ENCODE results near the gene IST1. TPM values are rescaled to one million over a fixed set of nuclear protein-coding genes. Genes with fewer than 3 reads are reported as not detected.

IST1 gene
- total and polyA plus RNA-seq, 9 of the 15 experiments (the other 6 are each of a cell fraction or from before 2014, with no cell fraction given): 135 to 334 (median 188) TPM

DNA sequence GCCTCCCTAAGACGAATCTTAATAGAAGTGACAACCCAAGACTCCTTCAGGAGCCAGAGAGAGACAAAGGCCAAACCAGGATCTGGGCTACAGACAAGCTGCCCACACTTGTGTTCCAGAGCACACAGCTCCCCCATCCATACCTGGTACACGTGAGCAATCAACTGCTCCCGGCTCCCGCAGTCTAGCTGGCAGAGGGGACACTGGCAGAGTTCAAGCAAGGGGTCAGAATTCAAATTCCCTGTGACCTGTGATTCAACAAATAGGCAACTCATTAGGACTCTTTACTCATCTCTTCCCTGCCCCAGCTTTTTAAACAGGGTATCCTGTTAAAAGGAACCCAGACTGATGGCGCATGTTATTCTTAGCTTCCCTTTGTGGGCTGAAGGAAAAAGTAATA is 31.3 kb upstream of the IST1 start:
- H3K4me1 ChIP-seq (replicated peaks in 1 of 2; ENCODE audit: control insufficient read depth in 2 of 2, insufficient read depth in 2 of 2, low read length in 2 of 2): no peaks in the 10 kb centered on the region; a peak in 1 of 5 replicates
- H3K4me2 ChIP-seq (ENCODE audit: insufficient read depth, low read length): no peak overlapping the region
- H3K9ac ChIP-seq (ENCODE audit: insufficient read depth in 1 of 2, low read depth in 2 of 2, low read length in 2 of 2): no peak overlapping the region
- in situ Hi-C loops (cut with MboI): no loop called here
- H2AFZ ChIP-seq (ENCODE audit: low read depth, low read length): no peak overlapping the region
- H3K36me3 ChIP-seq (ENCODE audit: control insufficient read depth, insufficient read depth, low read length): peaks cover 4% of the 10 kb centered on the region; the same call in 2 of the 3 replicates
- TF ChIP-seq MTF1 (CRISPR knock-in tag; IDR thresholded peaks at IDR 0.05; ENCODE audit: borderline replicate concordance) (no peak), NFE2 (IDR thresholded peaks at IDR 0.05; ENCODE audit: low read depth) (no peak), NR3C1 (CRISPR knock-in tag; IDR thresholded peaks at IDR 0.05) (no peak), PCBP2 (IDR thresholded peaks at IDR 0.05; ENCODE audit: low read depth, low read length, poor library complexity, severe bottlenecking) (no peak)
- no TSS peak for BruUV-seq (replicated peaks)
- H4K20me1 ChIP-seq (replicated peaks; ENCODE audit: control insufficient read depth, insufficient read depth, low read length): no peaks in the 10 kb centered on the region; the same call in 1 of the 2 replicates
- H3K9me1 ChIP-seq (ENCODE audit: control insufficient read depth, insufficient read depth, low read length): no peaks in the 10 kb centered on the region
- intact Hi-C loops (cut with micrococcal nuclease): no loop called here
- H3K4me3 ChIP-seq: no peak overlapping the region
- DNase-seq (ENCODE audit: extremely low read depth in 1 of 4, low spot score in 3 of 4): no peak
- H3K79me2 ChIP-seq (ENCODE audit: control insufficient read depth, insufficient read depth, low read length): no peaks in the 10 kb centered on the region
- no peaks in the 10 kb centered on the region for H3K27me3 ChIP-seq (ENCODE audit: control insufficient read depth in 2 of 2, insufficient read depth in 2 of 2, low read length in 2 of 2)
- FAIRE-seq: no peak
- POLR2A ChIA-PET: no interaction called here
- CTCF ChIA-PET (ENCODE audit: low intra/inter-chr PET ratio): no interaction called here
- ATAC-seq: no peak
- H3K9me3 ChIP-seq (replicated peaks; ENCODE audit: control insufficient read depth, insufficient read depth, low read depth, low read length): no peaks in the 10 kb centered on the region
- no peak overlapping the region for H3K27ac ChIP-seq (ENCODE audit: extremely low read depth, low read depth, low read length)
- 96% methylated on average over 4 of the region's 5 CpGs for WGBS (ENCODE audit: insufficient coverage, low coverage, missing lambda C conversion rate)

DNA sequence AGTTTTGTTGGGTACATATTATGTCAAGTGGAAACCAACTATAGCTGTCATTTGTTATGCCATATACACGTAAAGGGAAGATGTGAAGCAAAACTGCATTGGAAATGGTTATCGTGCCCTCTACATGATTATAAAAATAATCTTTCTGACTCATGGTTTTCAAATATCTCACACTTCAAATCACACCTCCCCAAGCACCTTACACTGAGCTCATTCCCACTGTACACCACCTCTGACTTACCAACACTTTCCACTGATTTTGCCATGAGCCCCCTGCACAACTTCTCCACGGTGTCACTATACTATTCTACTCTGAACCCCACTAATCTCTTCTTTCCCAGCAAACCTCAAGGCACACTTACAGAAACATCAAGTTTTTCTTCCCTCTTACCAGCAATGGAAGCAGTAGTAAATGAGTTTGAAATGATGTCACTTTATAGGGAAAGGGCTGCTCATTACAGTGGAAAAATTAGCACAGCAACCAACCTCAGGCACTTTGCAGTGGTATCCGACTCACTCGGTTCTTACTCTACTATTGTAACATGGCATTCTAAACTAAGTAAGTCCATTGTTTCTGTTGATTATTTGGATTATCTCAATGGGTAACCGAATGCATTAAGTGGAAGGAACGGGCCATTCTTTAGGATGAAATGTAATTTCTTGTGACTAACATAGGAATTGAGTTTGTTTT is 30.0 kb upstream of the IST1 start:
- no peaks in the 10 kb centered on the region; a peak in 1 of 5 replicates for H3K4me1 ChIP-seq (replicated peaks in 1 of 2; ENCODE audit: control insufficient read depth in 2 of 2, insufficient read depth in 2 of 2, low read length in 2 of 2)
- 42% methylated on average over 7 of the region's 7 CpGs for WGBS (ENCODE audit: insufficient coverage, low coverage, missing lambda C conversion rate)
- H3K4me2 ChIP-seq (ENCODE audit: insufficient read depth, low read length): no peak overlapping the region
- ATAC-seq (no peak), FAIRE-seq (peak; percentile 67), DNase-seq (ENCODE audit: extremely low read depth in 1 of 4, low spot score in 3 of 4) (no peak)
- POLR2A ChIA-PET: interaction anchor here (0.7 to 1.4 kb wide), 3 partner anchors 9 to 19 kb away, joined by 3 to 6 read pairs (median 5); no protein-coding TSS in a partner anchor
- H3K27ac ChIP-seq (ENCODE audit: extremely low read depth, low read depth, low read length): no peak overlapping the region
- in situ Hi-C loops (cut with MboI) (no loop called here), intact Hi-C loops (cut with micrococcal nuclease) (no loop called here)
- no peaks in the 10 kb centered on the region for H3K9me3 ChIP-seq (replicated peaks; ENCODE audit: control insufficient read depth, insufficient read depth, low read depth, low read length)
- H3K9me1 ChIP-seq (ENCODE audit: control insufficient read depth, insufficient read depth, low read length): no peaks in the 10 kb centered on the region
- H3K27me3 ChIP-seq (ENCODE audit: control insufficient read depth in 2 of 2, insufficient read depth in 2 of 2, low read length in 2 of 2): no peaks in the 10 kb centered on the region
- H2AFZ ChIP-seq (ENCODE audit: low read depth, low read length): no peak overlapping the region
- CTCF ChIA-PET (ENCODE audit: low intra/inter-chr PET ratio): no interaction called here
- no peak overlapping the region for H3K4me3 ChIP-seq
- no peak overlapping the region for H3K9ac ChIP-seq (ENCODE audit: insufficient read depth in 1 of 2, low read depth in 2 of 2, low read length in 2 of 2)
- H3K79me2 ChIP-seq (ENCODE audit: control insufficient read depth, insufficient read depth, low read length): no peaks in the 10 kb centered on the region
- BruUV-seq (replicated peaks): no TSS peak
- H3K36me3 ChIP-seq (ENCODE audit: control insufficient read depth, insufficient read depth, low read length): peaks cover 4% of the 10 kb centered on the region; the same call in 2 of the 3 replicates
- H4K20me1 ChIP-seq (replicated peaks; ENCODE audit: control insufficient read depth, insufficient read depth, low read length): no peaks in the 10 kb centered on the region; the same call in 1 of the 2 replicates
- TF ChIP-seq SMARCE1 (IDR thresholded peaks at IDR 0.05) (no peak), ZC3H8 (IDR thresholded peaks at IDR 0.05) (no peak), CEBPB (tag; IDR thresholded peaks at IDR 0.05) (no peak), ZSCAN29 (IDR thresholded peaks at IDR 0.05) (no peak), CBX3 (IDR thresholded peaks at IDR 0.05; ENCODE audit: borderline replicate concordance in 1 of 2, low read length in 2 of 2) (no peak), PCBP1 (IDR thresholded peaks at IDR 0.05; ENCODE audit: low read depth, low read length, poor library complexity, severe bottlenecking) (no peak), RUNX1 (IDR thresholded peaks at IDR 0.05; ENCODE audit: low read depth) (no peak), ARNT (IDR thresholded peaks at IDR 0.05) (no peak)
- TF ChIP-seq, protein P1, sequence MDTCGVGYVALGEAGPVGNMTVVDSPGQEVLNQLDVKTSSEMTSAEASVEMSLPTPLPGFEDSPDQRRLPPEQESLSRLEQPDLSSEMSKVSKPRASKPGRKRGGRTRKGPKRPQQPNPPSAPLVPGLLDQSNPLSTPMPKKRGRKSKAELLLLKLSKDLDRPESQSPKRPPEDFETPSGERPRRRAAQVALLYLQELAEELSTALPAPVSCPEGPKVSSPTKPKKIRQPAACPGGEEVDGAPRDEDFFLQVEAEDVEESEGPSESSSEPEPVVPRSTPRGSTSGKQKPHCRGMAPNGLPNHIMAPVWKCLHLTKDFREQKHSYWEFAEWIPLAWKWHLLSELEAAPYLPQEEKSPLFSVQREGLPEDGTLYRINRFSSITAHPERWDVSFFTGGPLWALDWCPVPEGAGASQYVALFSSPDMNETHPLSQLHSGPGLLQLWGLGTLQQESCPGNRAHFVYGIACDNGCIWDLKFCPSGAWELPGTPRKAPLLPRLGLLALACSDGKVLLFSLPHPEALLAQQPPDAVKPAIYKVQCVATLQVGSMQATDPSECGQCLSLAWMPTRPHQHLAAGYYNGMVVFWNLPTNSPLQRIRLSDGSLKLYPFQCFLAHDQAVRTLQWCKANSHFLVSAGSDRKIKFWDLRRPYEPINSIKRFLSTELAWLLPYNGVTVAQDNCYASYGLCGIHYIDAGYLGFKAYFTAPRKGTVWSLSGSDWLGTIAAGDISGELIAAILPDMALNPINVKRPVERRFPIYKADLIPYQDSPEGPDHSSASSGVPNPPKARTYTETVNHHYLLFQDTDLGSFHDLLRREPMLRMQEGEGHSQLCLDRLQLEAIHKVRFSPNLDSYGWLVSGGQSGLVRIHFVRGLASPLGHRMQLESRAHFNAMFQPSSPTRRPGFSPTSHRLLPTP (IDR thresholded peaks at IDR 0.05; ENCODE audit: borderline replicate concordance, extremely low read depth, insufficient read length): no peak

Measured in K562 (cell line).